Panc1 (cell line): Measurements from ENCODE around the gene PCDHB16.

ENCODE experiments used
- CTCF ChIP-seq: fragments of 450-650 bp; IDR thresholded peaks from 2 replicates; pipeline ENCODE4 v1.5.1; 2017; ENCODE audit warnings: mild to moderate bottlenecking
- POLR2AphosphoS5 ChIP-seq: IDR thresholded peaks from 2 replicates; pipeline ENCODE4 v1.6.1; 2012; ENCODE audit warnings: mild to moderate bottlenecking, low read depth, low read length, moderate library complexity
- REST ChIP-seq, 2 experiments: IDR thresholded peaks; 2 replicates each; pipeline ENCODE4 v1.6.1; 2011 to 2012; ENCODE audit warnings: low read depth in 2 of 2, control low read depth in 1 of 2, low read length in 1 of 2, mild to moderate bottlenecking in 1 of 2, moderate library complexity in 1 of 2; ENCODE audit not compliant: insufficient read depth in 1 of 2
- SIN3A ChIP-seq: IDR thresholded peaks from 2 replicates; pipeline ENCODE4 v1.6.1; 2012; ENCODE audit warnings: low read depth, mild to moderate bottlenecking, low read length, moderate library complexity, borderline replicate concordance; ENCODE audit not compliant: insufficient read depth
- TCF7L2 ChIP-seq: IDR thresholded peaks from 2 replicates; pipeline ENCODE4 v1.6.1; 2011; ENCODE audit warnings: mild to moderate bottlenecking, low read depth, low read length, inconsistent platforms

- TF ChIP-seq CTCF, result no peak
- no peak for TF ChIP-seq REST (IDR thresholded peaks at IDR 0.05; ENCODE audit: insufficient read depth in 1 of 2, low read depth in 2 of 2, low read length in 1 of 2)
- no peak for TF ChIP-seq POLR2AphosphoS5
- TF ChIP-seq TCF7L2, result no peak
- TF ChIP-seq SIN3A, result no peak
Measured at GRCh38 chr5:141196363-141196762, 14.2 kb downstream of the PCDHB16 start.
